DOHH2 (cell line): ENCODE data around the gene GRIA1.

Experiments
- H3F3A ChIP-seq: fragments of 200-600 bp; sonication (generic), shearing (Covaris generic); 2 replicates; pipeline ENCODE4 v1.6.0; 2016; ENCODE audit warnings: antibody characterized with exemption, mild to moderate bottlenecking; ENCODE audit not compliant: control insufficient read depth, insufficient read depth
- H3K27ac ChIP-seq: fragments of 200-600 bp; sonication (generic); 2 replicates; pipeline ENCODE4 v1.5.1; 2014; ENCODE audit warnings: low read depth, mild to moderate bottlenecking, low read length, moderate library complexity
- H3K27me3 ChIP-seq: fragments of 200-600 bp; sonication (generic); 2 replicates; pipeline ENCODE4 v1.6.1; 2014; ENCODE audit warnings: mild to moderate bottlenecking, low read length, mixed read lengths; ENCODE audit not compliant: control insufficient read depth
- H3K36me3 ChIP-seq: fragments of 200-600 bp; sonication (generic); 2 replicates; pipeline ENCODE4 v1.6.1; 2014; ENCODE audit warnings: mild to moderate bottlenecking, low read length, moderate library complexity, mixed read lengths; ENCODE audit not compliant: control insufficient read depth
- H3K4me1 ChIP-seq: fragments of 200-600 bp; sonication (generic); 2 replicates; pipeline ENCODE4 v1.6.1; 2014; ENCODE audit warnings: mild to moderate bottlenecking, low read length, mixed read lengths; ENCODE audit not compliant: control insufficient read depth
- H3K4me2 ChIP-seq: fragments of 200-600 bp; sonication (generic); 2 replicates; pipeline ENCODE4 v1.6.0; 2014; ENCODE audit warnings: mild to moderate bottlenecking, low read length, moderate library complexity
- H3K4me3 ChIP-seq: fragments of 200-600 bp; sonication (generic); 2 replicates; pipeline ENCODE4 v1.5.1; 2014; ENCODE audit warnings: mild to moderate bottlenecking, low read length, mixed read lengths
- H3K79me2 ChIP-seq: fragments of 200-600 bp; sonication (generic); 2 replicates; pipeline ENCODE4 v1.6.1; 2014; ENCODE audit warnings: mild to moderate bottlenecking, low read length, mixed read lengths; ENCODE audit not compliant: control insufficient read depth
- H3K9me2 ChIP-seq: fragments of 200-600 bp; sonication (generic); replicated peaks from 2 replicates; pipeline ENCODE4 v1.6.1; 2014; ENCODE audit warnings: mild to moderate bottlenecking, low read length, mixed read lengths; ENCODE audit not compliant: control insufficient read depth
- H3K9me3 ChIP-seq: fragments of 200-600 bp; sonication (generic); 2 replicates; pipeline ENCODE4 v1.6.1; 2014; ENCODE audit warnings: antibody characterized with exemption, low read length, mixed read lengths; ENCODE audit not compliant: control insufficient read depth, insufficient read depth
- H4K20me1 ChIP-seq: fragments of 200-600 bp; sonication (generic); 2 replicates; pipeline ENCODE4 v1.6.0; 2014; ENCODE audit warnings: low read depth, mild to moderate bottlenecking, antibody characterized with exemption, low read length, moderate library complexity; ENCODE audit not compliant: control insufficient read depth, insufficient read depth
- CTCF ChIP-seq: fragments of 200-600 bp; sonication (generic); IDR thresholded peaks from one replicate; pipeline ENCODE4 v1.5.1; 2014; ENCODE audit warnings: antibody characterized with exemption, mild to moderate bottlenecking, low read depth, low read length; ENCODE audit not compliant: poor library complexity, severe bottlenecking
- EZH2phosphoT487 ChIP-seq: fragments of 200-600 bp; sonication (generic); IDR thresholded peaks from 2 replicates; pipeline ENCODE4 v1.6.1; 2017; ENCODE audit warnings: borderline replicate concordance, mild to moderate bottlenecking, antibody characterized with exemption, low read length, moderate library complexity, mixed read lengths

Gene GRIA1

GRCh38 chr5:153818626-153819025, 328.2 kb downstream of the GRIA1 start:
- Histone ChIP-seq H4K20me1 (no peaks in the 10 kb centered on the region), H3K9me3 (no peaks in the 10 kb centered on the region), H3K4me1 (no peaks in the 10 kb centered on the region), H3K36me3 (no peaks in the 10 kb centered on the region), H3K9me2 (no peaks in the 10 kb centered on the region), H3K4me2 (no peak overlapping the region), H3K27me3 (no peaks in the 10 kb centered on the region), H3F3A (no peaks in the 10 kb centered on the region), H3K79me2 (no peaks in the 10 kb centered on the region), H3K27ac (no peak overlapping the region), H3K4me3 (no peak overlapping the region)
- TF ChIP-seq CTCF (no peak), EZH2phosphoT487 (no peak)

GRCh38 chr5:153823036-153823435, 332.6 kb downstream of the GRIA1 start:
- H3K79me2 ChIP-seq: no peaks in the 10 kb centered on the region
- no peaks in the 10 kb centered on the region for H3K4me1 ChIP-seq
- no peaks in the 10 kb centered on the region for H4K20me1 ChIP-seq
- no peaks in the 10 kb centered on the region for H3K9me3 ChIP-seq
- H3K27ac ChIP-seq: no peak overlapping the region
- TF ChIP-seq CTCF (no peak), EZH2phosphoT487 (no peak)
- no peaks in the 10 kb centered on the region for H3K27me3 ChIP-seq
- H3K4me2 ChIP-seq: no peak overlapping the region
- H3F3A ChIP-seq: no peaks in the 10 kb centered on the region
- H3K36me3 ChIP-seq: no peaks in the 10 kb centered on the region
- H3K9me2 ChIP-seq: no peaks in the 10 kb centered on the region
- H3K4me3 ChIP-seq: no peak overlapping the region

- no peak for TF ChIP-seq EZH2phosphoT487
- no peak for TF ChIP-seq CTCF
- H3K27ac ChIP-seq: no peak overlapping the region
- no peak overlapping the region for H3K4me3 ChIP-seq
- H3K9me2 ChIP-seq: no peaks in the 10 kb centered on the region
- H3K27me3 ChIP-seq: no peaks in the 10 kb centered on the region
- no peaks in the 10 kb centered on the region for H3K4me1 ChIP-seq
- H3F3A ChIP-seq: no peaks in the 10 kb centered on the region
- no peaks in the 10 kb centered on the region for H3K36me3 ChIP-seq
- no peaks in the 10 kb centered on the region for H4K20me1 ChIP-seq
- H3K4me2 ChIP-seq: no peak overlapping the region
- H3K9me3 ChIP-seq: no peaks in the 10 kb centered on the region
- H3K79me2 ChIP-seq: no peaks in the 10 kb centered on the region
These were observed 334.4 kb downstream of the GRIA1 start for GRCh38 chr5:153824909-153825308.

- H3K4me3 ChIP-seq: no peak overlapping the region
- TF ChIP-seq EZH2phosphoT487: no peak
- TF ChIP-seq CTCF: no peak
- no peaks in the 10 kb centered on the region for H3K9me3 ChIP-seq
- no peaks in the 10 kb centered on the region for H3K79me2 ChIP-seq
- no peaks in the 10 kb centered on the region for H3K27me3 ChIP-seq
- no peaks in the 10 kb centered on the region for H3K4me1 ChIP-seq
- no peaks in the 10 kb centered on the region for H4K20me1 ChIP-seq
- H3K36me3 ChIP-seq: no peaks in the 10 kb centered on the region
- H3F3A ChIP-seq: no peaks in the 10 kb centered on the region
- no peak overlapping the region for H3K27ac ChIP-seq
- no peak overlapping the region for H3K4me2 ChIP-seq
- H3K9me2 ChIP-seq: no peaks in the 10 kb centered on the region
These were observed 336.9 kb downstream of the GRIA1 start for GRCh38 chr5:153827397-153827796.
